Muscle layer of colon (tissue), 2 donors: ENCODE measurements around the gene MOCS2.
A peak's percentile ranks its signal among the peaks of the same experiment; 100 is the strongest.
"Not testable (repeated sequence)": the region's sequence is repeated elsewhere in the genome, so short reads cannot be mapped to it uniquely, and the experiment has no call there.

ENCODE experiments used
- H3K27ac ChIP-seq: one replicate; pipeline ENCODE4 v1.7.0; 2013; ENCODE audit warnings: low read depth, mild to moderate bottlenecking, low read length, moderate library complexity
- H3K27me3 ChIP-seq, 2 donors: one replicate each; pipeline ENCODE4 v1.7.0; 2013; ENCODE audit warnings: low read length in 2 of 2, mild to moderate bottlenecking in 2 of 2; ENCODE audit not compliant: insufficient read depth in 2 of 2, control insufficient read depth in 1 of 2
- H3K36me3 ChIP-seq: one replicate; pipeline ENCODE4 v1.7.0; 2013; ENCODE audit warnings: mild to moderate bottlenecking, low read length; ENCODE audit not compliant: insufficient read depth
- H3K4me1 ChIP-seq: one replicate; pipeline ENCODE4 v1.7.0; 2013; ENCODE audit warnings: mild to moderate bottlenecking, low read length; ENCODE audit not compliant: insufficient read depth
- H3K4me3 ChIP-seq, 2 donors: one replicate each; pipeline ENCODE4 v1.7.0; 2013; ENCODE audit warnings: low read length in 2 of 2, low read depth in 1 of 2, mild to moderate bottlenecking in 1 of 2, moderate library complexity in 1 of 2
- H3K9ac ChIP-seq: one replicate; pipeline ENCODE4 v1.7.0; 2013; ENCODE audit warnings: low read length
- H3K9me3 ChIP-seq: one replicate; pipeline ENCODE4 v1.7.0; 2013; ENCODE audit warnings: mild to moderate bottlenecking, low read length
- donor health status: abdominal sarcoma.
- donor health status: Adenocarcinoma of cecum.

Gene MOCS2

DNA sequence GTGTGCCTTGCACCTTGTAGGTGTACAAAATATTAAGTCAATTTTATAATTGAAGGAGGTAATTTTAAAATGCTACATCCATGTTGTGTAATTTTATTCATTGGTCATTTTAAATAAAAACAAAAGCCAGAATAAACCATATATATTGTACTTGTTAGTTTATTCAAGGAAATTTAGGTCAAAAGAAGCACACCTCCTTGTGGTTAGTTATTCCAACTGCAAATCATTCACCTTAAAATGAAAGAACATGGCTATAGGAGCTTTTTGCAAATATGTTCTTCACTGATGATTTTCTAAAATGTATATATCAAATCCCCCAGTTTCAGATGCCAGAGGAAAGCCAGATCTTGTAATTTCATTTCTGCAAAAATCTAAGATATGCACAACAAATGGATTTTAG is 5.4 kb upstream of the MOCS2 start:
- no peak overlapping the region for H3K27ac ChIP-seq
- no peak overlapping the region for H3K9ac ChIP-seq
- H3K9me3 ChIP-seq: no peaks in the 10 kb centered on the region
- peaks cover 8% of the 10 kb centered on the region for H3K4me1 ChIP-seq
- H3K4me3 ChIP-seq: no peak overlapping the region
- no peaks in the 10 kb centered on the region for H3K27me3 ChIP-seq
- H3K36me3 ChIP-seq: no peaks in the 10 kb centered on the region

DNA sequence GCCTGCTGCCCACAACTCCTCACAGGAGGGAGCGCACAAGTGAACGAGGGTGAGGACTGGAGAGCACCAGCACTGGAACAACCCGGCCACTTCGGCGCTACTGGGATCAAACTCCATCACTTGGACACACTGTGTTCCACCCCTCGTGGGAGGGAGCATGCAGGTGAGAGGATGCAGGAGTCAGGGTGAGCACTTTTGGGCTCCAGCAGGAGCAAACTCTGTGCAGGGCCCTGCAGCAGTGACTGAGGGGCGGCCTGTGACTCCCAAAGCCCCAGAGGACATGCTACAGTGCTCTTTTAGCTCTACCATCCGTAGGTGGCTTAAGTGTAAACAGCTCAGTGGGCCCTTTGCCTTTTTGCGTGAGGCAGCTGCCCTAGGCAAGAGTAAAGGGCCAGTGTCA is 4.4 kb upstream of the MOCS2 start:
- Histone ChIP-seq H3K9me3 (no peaks in the 10 kb centered on the region), H3K4me1 (peaks cover 8% of the 10 kb centered on the region), H3K27me3 (no peaks in the 10 kb centered on the region), H3K4me3 (no peak overlapping the region), H3K9ac (no peak overlapping the region), H3K27ac (no peak overlapping the region), H3K36me3 (no peaks in the 10 kb centered on the region)

DNA sequence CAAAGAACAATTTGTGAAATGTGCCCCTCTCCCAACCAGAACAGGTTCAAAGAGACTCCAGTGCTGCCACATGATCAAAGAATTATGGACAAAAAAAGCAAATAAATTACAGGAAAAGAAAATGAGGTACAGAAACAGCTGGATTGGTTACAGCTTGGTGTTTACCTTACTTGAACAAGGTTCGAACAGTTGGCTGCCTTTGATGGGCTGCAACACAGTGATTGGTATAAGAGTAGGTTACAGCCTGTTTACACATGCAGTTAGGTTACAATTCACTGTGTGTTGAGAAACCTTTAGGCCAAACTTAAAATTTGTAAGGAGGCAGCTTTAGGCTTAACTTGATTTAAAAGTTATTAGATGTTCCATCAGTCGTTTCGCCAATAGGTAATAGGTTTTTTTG is 3.4 kb upstream of the MOCS2 start:
- Histone ChIP-seq H3K27ac (no peak overlapping the region), H3K4me3 (no peak overlapping the region), H3K36me3 (no peaks in the 10 kb centered on the region), H3K27me3 (no peaks in the 10 kb centered on the region), H3K9me3 (no peaks in the 10 kb centered on the region), H3K9ac (no peak overlapping the region), H3K4me1 (peaks cover 8% of the 10 kb centered on the region)

DNA sequence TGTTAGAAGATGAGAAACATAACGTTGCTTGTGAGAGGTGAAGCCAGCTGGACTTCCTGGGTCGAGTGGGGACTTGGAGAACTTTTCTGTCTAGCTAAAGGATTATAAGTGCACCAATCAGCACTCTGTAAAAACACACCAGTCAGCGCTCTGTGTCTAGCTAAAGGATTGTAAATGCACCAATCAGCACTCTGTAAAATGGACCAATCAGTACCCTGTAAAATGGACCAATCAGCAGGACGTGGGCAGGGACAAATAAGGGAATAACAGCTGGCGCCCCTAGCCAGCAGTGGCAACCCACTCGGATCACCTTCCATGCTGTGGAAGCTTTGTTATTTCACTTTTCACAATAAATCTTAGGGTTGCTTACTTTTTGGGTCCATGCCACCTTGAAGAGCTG is 2.8 kb upstream of the MOCS2 start:
- not testable (repeated sequence) for H3K9me3 ChIP-seq, H3K4me1 ChIP-seq, H3K4me3 ChIP-seq

DNA sequence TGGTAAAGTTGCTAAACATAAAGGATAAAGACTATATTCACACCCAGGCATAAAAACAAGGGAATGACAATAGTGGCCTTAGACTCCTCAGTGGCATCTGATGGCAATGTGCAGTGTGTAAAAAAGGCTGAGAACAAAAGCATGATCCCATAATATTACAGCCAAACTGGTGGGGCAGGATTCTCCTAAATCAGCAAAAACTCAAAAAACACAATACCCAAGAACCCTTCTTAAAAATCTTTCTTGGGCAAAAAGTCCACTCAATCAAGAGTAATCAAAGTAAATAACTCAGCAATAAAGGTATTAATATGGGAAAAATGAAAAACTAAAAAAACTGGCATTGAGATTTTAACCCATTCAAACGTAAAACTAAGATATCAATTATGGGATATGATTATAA is 1.6 kb upstream of the MOCS2 start:
- Histone ChIP-seq H3K9ac (no peak overlapping the region), H3K9me3 (no peaks in the 10 kb centered on the region), H3K4me1 (peaks cover 8% of the 10 kb centered on the region), H3K4me3 (peak overlapping the region in 1 of 2 donors; percentile 57), H3K27me3 (no peaks in the 10 kb centered on the region), H3K36me3 (no peaks in the 10 kb centered on the region), H3K27ac (no peak overlapping the region)

More for the DNA sequence above, 2.8 kb upstream of the MOCS2 start:
- H3K27ac ChIP-seq, H3K27me3 ChIP-seq, H3K36me3 ChIP-seq, H3K9ac ChIP-seq: not testable (repeated sequence)

- Histone ChIP-seq H3K27me3 (no peaks in the 10 kb centered on the region), H3K4me1 (peaks cover 8% of the 10 kb centered on the region), H3K9ac (peak overlapping the region; percentile 59), H3K36me3 (no peaks in the 10 kb centered on the region), H3K4me3 (peak overlapping the region; percentile 57 to 92), H3K27ac (peak overlapping the region; percentile 82), H3K9me3 (no peaks in the 10 kb centered on the region)
Observed at GRCh38 chr5:53110156-53110555, 599 bp upstream of the MOCS2 start.

DNA sequence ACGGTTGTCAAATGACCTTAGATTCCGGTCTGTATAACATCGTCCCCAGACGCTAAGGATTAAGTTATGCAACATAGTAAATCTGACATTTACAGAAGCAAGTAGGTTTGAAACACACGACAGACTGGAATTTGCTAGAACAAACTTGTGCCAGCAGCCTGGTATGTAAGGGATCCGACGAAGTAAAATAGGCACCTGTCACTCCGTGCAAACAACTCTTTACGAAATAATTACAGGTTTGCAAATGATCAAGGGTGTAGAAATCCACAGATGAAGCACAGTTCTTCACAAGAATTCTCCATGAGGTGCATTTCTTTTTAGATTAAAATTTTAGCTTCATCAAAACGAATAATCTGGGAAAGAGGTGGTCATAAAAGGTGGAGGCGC is 508 bp downstream of the MOCS2 start:
- peak overlapping the region; percentile 57 to 92 for H3K4me3 ChIP-seq
- no peaks in the 10 kb centered on the region for H3K27me3 ChIP-seq
- H3K9me3 ChIP-seq: no peaks in the 10 kb centered on the region
- H3K36me3 ChIP-seq: no peaks in the 10 kb centered on the region
- H3K4me1 ChIP-seq: peaks cover 8% of the 10 kb centered on the region
- H3K9ac ChIP-seq: peak overlapping the region; percentile 83
- peak overlapping the region; percentile 82 for H3K27ac ChIP-seq

DNA sequence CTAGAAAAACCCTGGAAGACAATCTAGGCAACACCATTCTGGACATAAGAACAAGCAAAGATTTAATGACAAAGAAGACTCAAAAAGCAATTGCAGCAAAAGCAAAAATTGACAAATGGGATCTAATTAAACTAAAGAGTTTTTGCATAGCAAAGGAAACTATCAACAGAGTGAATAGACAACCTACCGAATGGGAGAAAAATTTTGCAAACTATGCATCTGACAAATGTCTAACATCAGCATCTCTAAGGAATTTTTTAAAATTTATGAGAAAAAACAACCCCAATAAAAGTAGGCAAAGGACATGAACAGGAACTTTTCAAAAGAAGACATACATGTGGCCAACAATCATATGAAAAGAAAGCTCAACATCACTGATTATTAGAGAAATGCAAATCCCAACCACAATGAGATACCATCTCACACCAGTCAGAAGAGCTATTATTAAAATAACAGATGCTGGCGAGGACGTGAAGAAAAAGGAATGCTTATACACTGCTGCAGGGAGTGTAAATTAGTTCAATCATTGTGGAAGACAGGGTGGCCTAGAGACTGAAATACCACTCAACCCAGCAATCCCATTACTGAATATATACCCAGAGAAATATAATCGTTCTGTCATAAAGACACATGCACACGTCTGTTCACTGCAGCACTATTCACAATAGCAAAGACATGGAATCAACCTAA is 3.8 kb downstream of the MOCS2 start:
- Histone ChIP-seq H3K4me1 (peaks cover 7% of the 10 kb centered on the region), H3K27ac (no peak overlapping the region), H3K9ac (no peak overlapping the region), H3K9me3 (no peaks in the 10 kb centered on the region), H3K36me3 (peaks cover 4% of the 10 kb centered on the region), H3K27me3 (no peaks in the 10 kb centered on the region), H3K4me3 (no peak overlapping the region)

GRCh38 chr5:53100606-53101005 is 9.0 kb downstream of the MOCS2 start:
- H3K27me3 ChIP-seq: no peaks in the 10 kb centered on the region
- no peaks in the 10 kb centered on the region for H3K4me1 ChIP-seq
- H3K36me3 ChIP-seq: peaks cover 33% of the 10 kb centered on the region
- H3K27ac ChIP-seq: no peak overlapping the region
- H3K9ac ChIP-seq: no peak overlapping the region
- no peak overlapping the region for H3K4me3 ChIP-seq
- no peaks in the 10 kb centered on the region for H3K9me3 ChIP-seq

DNA sequence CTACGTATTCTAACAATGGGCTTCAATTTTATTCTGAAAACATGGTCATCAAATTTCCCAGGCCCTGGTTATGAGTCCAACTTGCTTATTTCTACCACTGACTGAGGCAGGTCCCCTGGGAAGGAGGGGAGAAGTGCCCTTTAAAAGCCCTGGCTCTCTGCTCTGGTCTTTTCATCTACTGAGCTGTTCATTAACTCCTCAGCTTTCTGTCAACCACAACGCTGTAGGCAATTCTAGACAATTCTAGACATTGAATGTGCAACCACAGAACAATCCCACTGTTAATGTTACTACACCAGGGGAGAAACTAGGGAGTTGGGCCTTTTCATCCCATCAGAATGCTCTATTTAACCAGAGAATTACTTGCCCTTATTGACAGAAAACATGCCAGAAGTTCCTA is 10.0 kb downstream of the MOCS2 start:
- H3K36me3 ChIP-seq: peaks cover 33% of the 10 kb centered on the region
- no peak overlapping the region for H3K9ac ChIP-seq
- no peak overlapping the region for H3K27ac ChIP-seq
- no peak overlapping the region for H3K4me3 ChIP-seq
- no peaks in the 10 kb centered on the region for H3K9me3 ChIP-seq
- H3K27me3 ChIP-seq: no peaks in the 10 kb centered on the region
- H3K4me1 ChIP-seq: no peaks in the 10 kb centered on the region

DNA sequence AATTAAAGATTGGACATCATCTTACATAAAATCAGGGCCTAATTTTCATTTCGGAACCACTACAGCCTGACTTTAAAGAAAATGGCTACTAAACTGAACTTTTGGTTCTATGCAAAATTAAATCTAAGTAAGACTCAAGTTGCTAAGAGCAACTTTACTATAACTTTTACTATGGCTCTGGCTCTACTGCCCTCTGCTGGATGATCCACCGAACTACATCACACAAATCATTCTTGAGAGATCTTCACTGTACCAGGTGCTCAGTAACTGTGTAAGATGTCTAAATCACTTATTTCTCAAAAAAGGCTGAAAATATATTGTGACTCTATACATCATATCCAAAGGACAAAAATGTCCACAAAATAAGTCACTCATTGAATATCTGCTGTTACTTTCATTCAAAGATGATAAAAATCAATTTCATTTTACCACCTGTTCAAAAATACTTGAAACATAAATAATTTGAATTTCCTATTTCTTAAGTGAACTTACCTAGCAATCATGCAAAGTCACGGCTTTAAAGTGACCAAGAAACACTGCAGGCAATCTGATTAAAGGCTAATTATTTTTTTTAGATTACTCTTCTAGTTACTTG is 13.5 kb downstream of the MOCS2 start:
- Histone ChIP-seq H3K9ac (no peak overlapping the region), H3K27me3 (no peaks in the 10 kb centered on the region), H3K36me3 (peaks cover 30% of the 10 kb centered on the region), H3K4me1 (peaks cover 6% of the 10 kb centered on the region), H3K9me3 (no peaks in the 10 kb centered on the region), H3K4me3 (no peak overlapping the region), H3K27ac (no peak overlapping the region)

GRCh38 chr5:53095217-53095616 is 14.3 kb downstream of the MOCS2 start:
- Histone ChIP-seq H3K9me3 (no peaks in the 10 kb centered on the region), H3K27ac (no peak overlapping the region), H3K36me3 (peaks cover 25% of the 10 kb centered on the region), H3K9ac (no peak overlapping the region), H3K4me1 (peaks cover 6% of the 10 kb centered on the region), H3K27me3 (no peaks in the 10 kb centered on the region), H3K4me3 (no peak overlapping the region)
